GM12878 (cell line): ENCODE results near the gene CDK16. TPM values are rescaled to one million over a fixed set of nuclear protein-coding genes. Genes with fewer than 3 reads are reported as not detected.

Experiments
- ATF2 ChIP-seq: IDR thresholded peaks from 2 replicates; pipeline ENCODE4 v1.6.1; 2012; ENCODE audit warnings: low read length, inconsistent platforms
- BRCA1 ChIP-seq: IDR thresholded peaks from 2 replicates; pipeline ENCODE4 v1.6.1; 2011; ENCODE audit warnings: low read depth, low read length, improper control_type of control experiment
- CBFB ChIP-seq: IDR thresholded peaks from 2 replicates; pipeline ENCODE4 v1.6.1; 2016; ENCODE audit warnings: antibody characterized with exemption, low read depth
- CEBPZ ChIP-seq: fragments of 150-350 bp; IDR thresholded peaks from 2 replicates; pipeline ENCODE4 v1.6.1; 2016; ENCODE audit warnings: low read depth, low read length
- CHD1 ChIP-seq: IDR thresholded peaks from 2 replicates; pipeline ENCODE4 v1.6.1; 2012; ENCODE audit warnings: low read depth, low read length, improper control_type of control experiment
- E2F4 ChIP-seq: IDR thresholded peaks from 2 replicates; pipeline ENCODE4 v1.6.1; 2012; ENCODE audit warnings: low read depth, low read length, improper control_type of control experiment
- E4F1 ChIP-seq: fragments of 450-650 bp; IDR thresholded peaks from 2 replicates; pipeline ENCODE4 v1.6.1; 2018; ENCODE audit warnings: borderline replicate concordance, mild to moderate bottlenecking; ENCODE audit not compliant: partially characterized antibody
- IRF3 ChIP-seq: fragments of 450-650 bp; IDR thresholded peaks from 2 replicates; pipeline ENCODE4 v1.6.1; 2014; ENCODE audit warnings: mild to moderate bottlenecking
- KDM1A ChIP-seq: fragments of 200-600 bp; sonication (generic); IDR thresholded peaks from 2 replicates; pipeline ENCODE4 v1.6.1; 2016; ENCODE audit warnings: borderline replicate concordance
- KLF5 ChIP-seq: fragments of 450-650 bp; IDR thresholded peaks from 2 replicates; pipeline ENCODE4 v1.6.1; 2014; ENCODE audit warnings: mild to moderate bottlenecking; ENCODE audit not compliant: partially characterized antibody
- NR2C1 ChIP-seq: fragments of 450-650 bp; IDR thresholded peaks from 2 replicates; pipeline ENCODE4 v1.6.1; 2017; ENCODE audit warnings: antibody characterized with exemption, mild to moderate bottlenecking, moderate library complexity
- PRDM15 ChIP-seq: fragments of 450-650 bp; formaldehyde crosslinking; IDR thresholded peaks from 2 replicates; pipeline ENCODE4 v1.4.0; 2020; ENCODE audit warnings: mild to moderate bottlenecking, moderate library complexity
- RBBP5 ChIP-seq: fragments of 200-600 bp; sonication (generic); conservative IDR thresholded peaks from 2 replicates; pipeline ENCODE4 v1.6.1; 2016
- SP1 ChIP-seq: IDR thresholded peaks from one replicate; pipeline ENCODE4 v1.6.1; 2011; ENCODE audit warnings: low read depth, low read length
- SPI1 ChIP-seq: IDR thresholded peaks from 2 replicates; pipeline ENCODE4 v1.6.1; 2011; ENCODE audit warnings: low read depth, mild to moderate bottlenecking, low read length, moderate library complexity, borderline replicate concordance; ENCODE audit not compliant: insufficient read depth
- ZNF207 ChIP-seq: fragments of 450-650 bp; IDR thresholded peaks from 2 replicates; pipeline ENCODE4 v1.6.1; 2014; ENCODE audit warnings: antibody characterized with exemption, mild to moderate bottlenecking, borderline replicate concordance
- polyA plus RNA-seq, 11 experiments: library from polyadenylated mRNA; depleted of rRNA in 4 of 11; unstranded in 6 of 11; stranded (reverse) in 5 of 11; fragments of >200 nt; fragmentation: Nextera tagmentation in 4 of 11; fragmentation: Illumina TruSeq in 1 of 11; extraction: Ambion mirVana in 4 of 11; extraction: Trizol in 1 of 11; gene quantifications; 1 replicate in 1 of 11; 2 replicates in 10 of 11; pipeline versions ENCODE4 v1.2.1 to v1.2.3, GENCODE V29; 2011 to 2016; ENCODE audit warnings: inconsistent platforms in 2 of 11, missing spikeins in 2 of 11, low read depth in 1 of 11
- total RNA-seq, 4 experiments: library from RNA; depleted of rRNA in 3 of 4; stranded (reverse); fragments of >200 nt in 3 of 4; fragmentation: Illumina TruSeq in 1 of 4; extraction: Trizol in 1 of 4; gene quantifications; 2 replicates each; pipeline versions ENCODE4 v1.2.1 to v1.2.3, GENCODE V29; 2013 to 2021

The CDK16 gene
- total and polyA plus RNA-seq, 10 of the 15 experiments (the other 5 are each of a cell fraction or from before 2014, with no cell fraction given): 2.4 to 75.1 (median 48.2) TPM

GRCh38 chrX:47218280-47218919 is at the start of gene CDK16 (continued):
- TF ChIP-seq CEBPZ: no peak
- TF ChIP-seq PRDM15 (CRISPR knock-in tag): no peak
- TF ChIP-seq CBFB: 0 out of 2 replicates have a peak, but pooled peaks have one; percentile 10
- TF ChIP-seq E2F4: peak; percentile 13; the same call in 1 of the 2 replicates
- TF ChIP-seq KDM1A: no peak
- TF ChIP-seq ATF2: no peak
- TF ChIP-seq BRCA1: 0 out of 2 replicates have a peak, but pooled peaks have one; percentile 7
- peak; percentile 91 for TF ChIP-seq E4F1
- TF ChIP-seq ZNF207: peak; percentile 99
- TF ChIP-seq KLF5: peak; percentile 100
- TF ChIP-seq CHD1: peak; percentile 99
- TF ChIP-seq SP1: peak; percentile 74
- 0 out of 2 replicates have a peak, but pooled peaks have one; percentile 1 for TF ChIP-seq SPI1
- 0 out of 2 replicates have a peak, but pooled peaks have one; percentile 22 for TF ChIP-seq IRF3
- no peak for TF ChIP-seq NR2C1
- no peak for TF ChIP-seq RBBP5
